Gastrocnemius medialis (tissue), 4 donors: Measurements from ENCODE around the gene CACYBP. TPM values are rescaled to one million over a fixed set of nuclear protein-coding genes. Genes with fewer than 3 reads are reported as not detected.

Experiments used
- ATAC-seq, 2 donors: fragments of 150-250 bp; one replicate each; pipeline ENCODE4 v1.9.1; 2016
- DNase-seq, 2 donors: peaks; one replicate each; pipeline ENCODE4 v3.0.0-alpha.2; 2019
- H3K27ac ChIP-seq, 4 donors: fragments of 200-600 bp; sonication (generic); 1 replicate in 1 of 4; 2 replicates in 3 of 4; pipeline ENCODE4 v1.5.1; 2016 to 2018; ENCODE audit warnings: mild to moderate bottlenecking in 2 of 4, moderate library complexity in 1 of 4
- H3K27me3 ChIP-seq, 3 donors: fragments of 200-600 bp; sonication (generic) in 2 of 3; 1 replicate in 1 of 3; 2 replicates in 2 of 3; pipeline versions ENCODE4 v1.5.1 to v1.6.0; 2016 to 2019; ENCODE audit warnings: mild to moderate bottlenecking in 1 of 3, moderate library complexity in 1 of 3
- H3K36me3 ChIP-seq, 2 donors: fragments of 200-600 bp; sonication (generic) in 1 of 2; one replicate each; pipeline ENCODE4 v1.5.1; 2017 to 2018
- H3K4me1 ChIP-seq, 2 donors: fragments of 200-600 bp; sonication (generic) in 1 of 2; one replicate each; pipeline ENCODE4 v1.5.1; 2016 to 2017; ENCODE audit warnings: mild to moderate bottlenecking in 2 of 2
- H3K4me3 ChIP-seq, 4 donors: fragments of 200-600 bp; sonication (generic) in 3 of 4; 1 replicate in 1 of 4; 2 replicates in 3 of 4; pipeline ENCODE4 v1.5.1; 2016 to 2019; ENCODE audit warnings: mild to moderate bottlenecking in 2 of 4
- H3K9me3 ChIP-seq, 3 donors: fragments of 200-600 bp; sonication (generic) in 2 of 3; 1 replicate in 1 of 3; 2 replicates in 2 of 3; pipeline ENCODE4 v1.5.1; 2016 to 2019
- POLR2A ChIP-seq, 2 donors: fragments of 450-650 bp; IDR thresholded peaks; one replicate each; pipeline ENCODE4 v1.6.1; 2017; ENCODE audit warnings: antibody characterized with exemption in 2 of 2, mild to moderate bottlenecking in 2 of 2, moderate library complexity in 2 of 2
- in situ Hi-C, 4 donors: fragments of 200-750 bp; cut with MboI; loops; one replicate each; pipeline versions ENCODE4 v1.15.0 to v1.8.0; 2017; ENCODE audit warnings: low sequenced_read_pairs in 4 of 4
- intact Hi-C: fragments of 100-400 bp; cut with DNase I; formaldehyde crosslinking; loops from one replicate; pipeline ENCODE4 v1.15.1; 2023; ENCODE audit warnings: low total_unique reads
- total RNA-seq, 4 donors: library from RNA; depleted of rRNA; stranded (reverse); fragments of >200 nt; gene quantifications; one replicate each; pipeline versions ENCODE4 v1.1.0 to v1.2.3, GENCODE V29; 2016
- TF ChIP-seq, protein P1 (sequence below), 5 experiments: fragments of 450-650 bp in 3 of 5; fragments of 200-600 bp in 2 of 5; sonication (generic) in 2 of 5; IDR thresholded peaks in 4 of 5; conservative IDR thresholded peaks in 1 of 5; 1 replicate in 4 of 5; 2 replicates in 1 of 5; pipeline ENCODE4 v1.5.1; 2016 to 2019; ENCODE audit warnings: antibody characterized with exemption in 5 of 5, mild to moderate bottlenecking in 3 of 5, moderate library complexity in 3 of 5

CACYBP gene
- total RNA-seq, 4 donors from 2014 or later, result 32.9 to 99.6 (median 73.7) TPM

DNA sequence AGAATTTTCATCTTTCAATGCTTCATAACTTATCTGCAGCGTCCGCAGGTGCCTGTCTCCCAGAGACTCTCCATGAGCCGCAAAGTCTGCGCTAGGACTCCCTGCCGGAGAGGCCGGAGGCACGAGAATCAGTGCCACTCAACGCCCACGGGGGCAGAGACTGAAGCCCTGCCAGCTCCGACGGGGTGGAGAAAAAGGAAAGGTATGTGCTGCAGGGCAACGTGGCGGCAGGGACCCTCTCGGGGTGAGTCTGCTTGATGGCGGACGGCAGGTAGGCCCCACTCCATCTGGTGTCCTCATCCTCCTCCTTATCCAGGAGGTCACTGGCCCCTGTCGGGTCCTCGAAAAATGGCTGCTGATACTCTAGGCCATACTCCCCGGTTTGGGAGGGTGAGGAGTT is 45.4 kb downstream of the CACYBP start:
- TF ChIP-seq, protein P1, sequence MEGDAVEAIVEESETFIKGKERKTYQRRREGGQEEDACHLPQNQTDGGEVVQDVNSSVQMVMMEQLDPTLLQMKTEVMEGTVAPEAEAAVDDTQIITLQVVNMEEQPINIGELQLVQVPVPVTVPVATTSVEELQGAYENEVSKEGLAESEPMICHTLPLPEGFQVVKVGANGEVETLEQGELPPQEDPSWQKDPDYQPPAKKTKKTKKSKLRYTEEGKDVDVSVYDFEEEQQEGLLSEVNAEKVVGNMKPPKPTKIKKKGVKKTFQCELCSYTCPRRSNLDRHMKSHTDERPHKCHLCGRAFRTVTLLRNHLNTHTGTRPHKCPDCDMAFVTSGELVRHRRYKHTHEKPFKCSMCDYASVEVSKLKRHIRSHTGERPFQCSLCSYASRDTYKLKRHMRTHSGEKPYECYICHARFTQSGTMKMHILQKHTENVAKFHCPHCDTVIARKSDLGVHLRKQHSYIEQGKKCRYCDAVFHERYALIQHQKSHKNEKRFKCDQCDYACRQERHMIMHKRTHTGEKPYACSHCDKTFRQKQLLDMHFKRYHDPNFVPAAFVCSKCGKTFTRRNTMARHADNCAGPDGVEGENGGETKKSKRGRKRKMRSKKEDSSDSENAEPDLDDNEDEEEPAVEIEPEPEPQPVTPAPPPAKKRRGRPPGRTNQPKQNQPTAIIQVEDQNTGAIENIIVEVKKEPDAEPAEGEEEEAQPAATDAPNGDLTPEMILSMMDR (IDR thresholded peaks at IDR 0.05 in 4 of 5, conservative IDR thresholded peaks at IDR 0.05 in 1 of 5), result no peak
- TF ChIP-seq POLR2A (IDR thresholded peaks at IDR 0.05), result no peak
- peaks cover 0 to 3% (median 0%) of the 10 kb centered on the region in 3 donors for H3K27me3 ChIP-seq
- in situ Hi-C loops, result loop anchor here in 2 of 4 donors (25.0 kb wide), 1 partner anchor 267 kb away; no protein-coding TSS in a partner anchor
- no peaks in the 10 kb centered on the region for H3K36me3 ChIP-seq
- H3K4me3 ChIP-seq, result no peak overlapping the region
- intact Hi-C loops, result no loop called here
- DNase-seq, result no peak
- H3K9me3 ChIP-seq, result no peaks in the 10 kb centered on the region
- H3K4me1 ChIP-seq, result no peaks in the 10 kb centered on the region
- no peak for ATAC-seq
- no peak overlapping the region for H3K27ac ChIP-seq

DNA sequence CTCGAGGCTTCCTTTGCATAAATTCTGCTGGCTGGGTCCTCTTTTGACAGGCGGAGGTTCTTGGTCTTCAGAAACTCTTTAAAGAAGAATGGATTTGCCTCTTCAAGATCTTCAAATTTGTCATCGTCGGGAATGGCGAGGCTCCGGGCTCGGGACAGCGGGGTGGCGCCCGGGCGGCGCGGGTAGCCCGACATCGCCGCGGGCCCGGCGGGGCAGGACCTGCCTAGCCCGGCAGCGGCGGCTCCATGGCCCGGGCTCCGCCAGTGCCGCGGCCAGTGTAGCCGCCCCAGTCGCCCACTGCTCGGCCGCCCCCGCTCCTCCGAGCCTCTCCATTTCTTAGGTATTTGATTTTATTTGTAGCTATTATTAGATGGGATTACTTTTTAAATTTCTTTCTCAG is 45.8 kb downstream of the CACYBP start:
- Histone ChIP-seq H3K27me3 (peaks cover 0 to 3% (median 0%) of the 10 kb centered on the region in 3 donors), H3K27ac (no peak overlapping the region), H3K4me1 (no peaks in the 10 kb centered on the region), H3K36me3 (no peaks in the 10 kb centered on the region), H3K4me3 (no peak overlapping the region), H3K9me3 (no peaks in the 10 kb centered on the region)
- no peak for TF ChIP-seq POLR2A (IDR thresholded peaks at IDR 0.05)
- TF ChIP-seq, protein P1 (IDR thresholded peaks at IDR 0.05 in 4 of 5, conservative IDR thresholded peaks at IDR 0.05 in 1 of 5), result no peak
- intact Hi-C loops, result no loop called here
- in situ Hi-C loops, result loop anchor here in 2 of 4 donors (25.0 kb wide), 1 partner anchor 267 kb away; no protein-coding TSS in a partner anchor
- ATAC-seq, result no peak
- DNase-seq, result no peak

DNA sequence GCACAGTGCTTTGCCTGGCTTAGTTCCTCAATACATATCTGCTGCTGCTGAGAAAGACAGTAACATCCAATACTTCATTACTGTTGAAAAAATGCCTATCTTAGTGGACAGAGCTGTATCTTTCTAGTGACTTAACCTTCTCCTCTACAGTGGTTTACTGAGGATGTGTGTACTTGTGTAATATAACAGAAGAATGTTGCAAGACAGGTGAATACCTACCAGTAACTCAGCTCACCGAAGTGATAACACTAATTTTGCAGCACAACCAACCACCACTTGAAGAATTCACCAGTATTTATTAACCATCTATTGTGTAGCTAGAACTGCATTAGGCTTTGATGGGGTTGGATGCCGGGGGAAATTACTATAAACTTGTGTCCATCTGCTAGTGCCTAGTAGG is 51.2 kb downstream of the CACYBP start:
- Histone ChIP-seq H3K9me3 (no peaks in the 10 kb centered on the region), H3K27ac (no peak overlapping the region), H3K4me1 (no peaks in the 10 kb centered on the region), H3K27me3 (peaks cover 0 to 3% (median 0%) of the 10 kb centered on the region in 3 donors), H3K4me3 (no peak overlapping the region), H3K36me3 (no peaks in the 10 kb centered on the region)
- TF ChIP-seq, protein P1 (IDR thresholded peaks at IDR 0.05 in 4 of 5, conservative IDR thresholded peaks at IDR 0.05 in 1 of 5), result no peak
- TF ChIP-seq POLR2A (IDR thresholded peaks at IDR 0.05), result no peak
- ATAC-seq (no peak), DNase-seq (no peak)
- in situ Hi-C loops, result no loop called here
- intact Hi-C loops, result no loop called here

DNA sequence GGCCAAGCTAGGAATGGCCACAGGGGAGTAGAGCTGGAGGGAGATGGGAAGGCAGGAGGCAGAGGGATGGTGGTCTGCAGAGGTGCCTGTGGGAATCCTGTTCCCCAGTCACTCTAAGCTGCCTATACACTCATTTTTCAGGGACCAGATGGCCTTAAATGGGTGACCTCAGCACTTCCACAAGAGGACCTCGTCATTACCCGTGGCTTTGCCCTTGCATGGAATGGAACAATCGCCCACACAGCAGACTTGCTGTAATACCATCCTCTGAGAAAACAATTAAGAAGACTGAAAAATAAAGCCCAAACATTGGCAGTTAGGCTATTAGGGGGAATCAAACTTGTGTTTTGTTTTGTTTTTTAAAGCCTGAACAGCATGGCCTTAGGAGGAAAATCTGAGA is 55.0 kb downstream of the CACYBP start:
- TF ChIP-seq, protein P1 (IDR thresholded peaks at IDR 0.05 in 4 of 5, conservative IDR thresholded peaks at IDR 0.05 in 1 of 5), result no peak
- no peak for TF ChIP-seq POLR2A (IDR thresholded peaks at IDR 0.05)
- intact Hi-C loops, result no loop called here
- Histone ChIP-seq H3K4me1 (no peaks in the 10 kb centered on the region), H3K9me3 (no peaks in the 10 kb centered on the region), H3K27me3 (no peaks in the 10 kb centered on the region), H3K4me3 (no peak overlapping the region), H3K36me3 (no peaks in the 10 kb centered on the region), H3K27ac (no peak overlapping the region)
- no peak for ATAC-seq
- no peak for DNase-seq
- in situ Hi-C loops, result no loop called here

Other genes with a start within 250 kb of the CACYBP start
- gene MRPS14, start 23.5 kb downstream of the CACYBP start, total RNA-seq, result 10 to 100 TPM; 10.8 to 15.6 (median 12.3) TPM
- gene TNN, start 67.9 kb downstream of the CACYBP start, total RNA-seq, result under 1 TPM in 1 of 4 donors, not detected in 3; 0.07 TPM
- 10 to 100 TPM; 17.5 to 33.1 (median 19.5) TPM for gene KIAA0040, start 192.8 kb downstream of the CACYBP start, total RNA-seq